CD14-positive monocyte (primary cell): ENCODE data around the gene FHIT. TPM values are rescaled to one million over a fixed set of nuclear protein-coding genes. Genes with fewer than 3 reads are reported as not detected.
A peak's percentile ranks its signal among the peaks of the same experiment; 100 is the strongest.

Source experiments
- DNase-seq, 3 donors: peaks; one replicate each; pipeline ENCODE4 v3.0.0-alpha.2; 2011 to 2022
- H2AFZ ChIP-seq: 2 replicates; pipeline ENCODE4 v1.6.0; 2012; ENCODE audit warnings: mild to moderate bottlenecking, low read depth, low read length, inconsistent platforms; ENCODE audit not compliant: insufficient read depth, poor library complexity, severe bottlenecking
- H3K27ac ChIP-seq, 2 donors: 1 replicate in 1 of 2; 2 replicates in 1 of 2; pipeline ENCODE4 v1.5.1; 2012 to 2013; ENCODE audit warnings: low read length in 2 of 2, control low read depth in 1 of 2, inconsistent platforms in 1 of 2, low read depth in 1 of 2, mild to moderate bottlenecking in 1 of 2
- H3K27me3 ChIP-seq, 2 donors: one replicate each; pipeline versions ENCODE4 v1.6.0 to v1.6.1; 2011 to 2013; ENCODE audit warnings: low read length in 2 of 2; ENCODE audit not compliant: control insufficient read depth in 2 of 2, insufficient read depth in 2 of 2
- H3K36me3 ChIP-seq, 2 donors: replicated peaks in 1 of 2; 1 replicate in 1 of 2; 2 replicates in 1 of 2; pipeline versions ENCODE4 v1.5.1 to v1.6.1; 2012 to 2013; ENCODE audit warnings: low read length in 2 of 2, control low read depth in 1 of 2, inconsistent platforms in 1 of 2, mild to moderate bottlenecking in 1 of 2; ENCODE audit not compliant: insufficient read depth in 2 of 2, control insufficient read depth in 1 of 2
- H3K4me1 ChIP-seq, 2 donors: 1 replicate in 1 of 2; 2 replicates in 1 of 2; pipeline versions ENCODE4 v1.5.1 to v1.6.1; 2012 to 2013; ENCODE audit warnings: low read length in 2 of 2, control low read depth in 1 of 2, inconsistent platforms in 1 of 2, mild to moderate bottlenecking in 1 of 2, moderate library complexity in 1 of 2; ENCODE audit not compliant: insufficient read depth in 2 of 2, control insufficient read depth in 1 of 2
- H3K4me2 ChIP-seq: replicated peaks from 2 replicates; pipeline ENCODE3; 2012; ENCODE audit warnings: low read length, moderate library complexity, mild to moderate bottlenecking; ENCODE audit not compliant: poor library complexity, severe bottlenecking; ENCODE audit errors: extremely low read depth
- H3K4me3 ChIP-seq, 3 experiments: fragments of 200-600 bp in 1 of 3; sonication (generic) in 1 of 3; replicated peaks in 1 of 3; 1 replicate in 2 of 3; 2 replicates in 1 of 3; pipeline ENCODE4 v1.5.1; 2011 to 2013; ENCODE audit warnings: low read length in 3 of 3, mild to moderate bottlenecking in 3 of 3, control low read depth in 2 of 3, low read depth in 2 of 3, inconsistent platforms in 1 of 3, moderate library complexity in 1 of 3
- H3K79me2 ChIP-seq: 2 replicates; pipeline ENCODE4 v1.6.0; 2012; ENCODE audit warnings: mild to moderate bottlenecking, control low read depth, inconsistent platforms, low read length, moderate library complexity; ENCODE audit not compliant: insufficient read depth
- H3K9ac ChIP-seq: 2 replicates; pipeline ENCODE4 v1.6.0; 2017; ENCODE audit warnings: low read length, mild to moderate bottlenecking; ENCODE audit not compliant: insufficient read depth, poor library complexity, severe bottlenecking
- H3K9me3 ChIP-seq, 2 donors: replicated peaks in 1 of 2; 1 replicate in 1 of 2; 2 replicates in 1 of 2; pipeline versions ENCODE4 v1.5.1 to v1.6.1; 2012 to 2013; ENCODE audit warnings: low read length in 2 of 2, control low read depth in 1 of 2; ENCODE audit not compliant: control insufficient read depth in 1 of 2, insufficient read depth in 1 of 2
- H4K20me1 ChIP-seq: 2 replicates; pipeline ENCODE4 v1.6.0; 2012; ENCODE audit warnings: mild to moderate bottlenecking, low read length, control low read depth, moderate library complexity; ENCODE audit not compliant: insufficient read depth
- H3K27ac Mint-ChIP-seq, 7 donors: one replicate each; pipeline ENCODE4 v1.8.0; 2020; ENCODE audit warnings: mild to moderate bottlenecking in 7 of 7, mixed read lengths in 7 of 7, moderate library complexity in 6 of 7, inconsistent platforms in 2 of 7
- H3K27me3 Mint-ChIP-seq, 3 donors: one replicate each; pipeline ENCODE4 v1.8.0; 2021 to 2022; ENCODE audit warnings: low read depth in 3 of 3, mild to moderate bottlenecking in 3 of 3, mixed read lengths in 3 of 3, moderate library complexity in 3 of 3, inconsistent platforms in 1 of 3
- H3K36me3 Mint-ChIP-seq, 2 donors: one replicate each; pipeline ENCODE4 v1.8.0; 2020; ENCODE audit warnings: mixed read lengths in 2 of 2, inconsistent platforms in 1 of 2, mild to moderate bottlenecking in 1 of 2
- H3K4me1 Mint-ChIP-seq: one replicate; pipeline ENCODE4 v1.8.0; 2020; ENCODE audit warnings: mild to moderate bottlenecking, mixed read lengths
- H3K4me3 Mint-ChIP-seq, 2 donors: one replicate each; pipeline ENCODE4 v1.8.0; 2020; ENCODE audit warnings: mild to moderate bottlenecking in 2 of 2, mixed read lengths in 2 of 2, moderate library complexity in 1 of 2
- H3K9me3 Mint-ChIP-seq, 7 donors: one replicate each; pipeline ENCODE4 v1.8.0; 2020 to 2022; ENCODE audit warnings: mixed read lengths in 7 of 7, mild to moderate bottlenecking in 6 of 7, moderate library complexity in 6 of 7, inconsistent platforms in 2 of 7
- WGBS: methylation state at CpG from one replicate; pipeline ENCODE4 v1.1.5; 2013; ENCODE audit warnings: missing lambda C conversion rate; ENCODE audit not compliant: insufficient coverage; 5-methylcytosine and 5-hydroxymethylcytosine counted together
- intact Hi-C, 2 donors: fragments of 100-400 bp; cut with micrococcal nuclease; formaldehyde crosslinking; loops; one replicate each; pipeline versions ENCODE4 v1.15.0 to v1.15.1; 2023
- polyA plus RNA-seq, 3 donors: library from polyadenylated mRNA; depleted of rRNA in 1 of 3; unstranded in 2 of 3; stranded (reverse) in 1 of 3; fragments of 300-500 nt in 2 of 3; fragments of >200 nt in 1 of 3; fragmentation: Illumina TruSeq in 2 of 3; gene quantifications; 1 replicate in 2 of 3; 2 replicates in 1 of 3; pipeline ENCODE4 v1.2.3, GENCODE V29; 2012 to 2021
- TF ChIP-seq, protein P1 (sequence below): fragments of 200-600 bp; IDR thresholded peaks from one replicate; pipeline ENCODE4 v1.8.0; 2022; ENCODE audit warnings: antibody characterized with exemption, mild to moderate bottlenecking

FHIT gene
- polyA plus RNA-seq, 3 donors = 1.7 to 3.4 (median 3.2) TPM

DNA sequence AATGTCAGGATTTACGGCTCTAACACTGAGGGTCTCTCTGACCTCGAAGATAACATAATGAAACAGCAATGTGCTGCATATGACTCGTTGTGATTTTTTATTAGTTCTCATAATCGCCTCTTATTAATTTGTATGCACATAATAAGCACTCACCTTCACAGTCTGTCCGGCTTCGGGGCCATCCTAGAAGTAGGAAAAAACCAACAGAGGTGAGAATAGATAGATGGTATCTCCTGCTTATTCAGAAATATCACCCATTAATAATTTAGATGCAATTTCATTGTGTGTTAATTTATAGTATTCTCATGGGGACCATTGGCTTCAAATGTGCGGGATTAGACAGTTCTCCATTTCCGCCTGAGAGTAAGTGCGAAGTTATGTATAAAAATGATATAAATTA, 1240.0 kb downstream of the FHIT start:
- H3K27ac Mint-ChIP-seq = no peak overlapping the region
- H3K9ac ChIP-seq = no peak overlapping the region
- H2AFZ ChIP-seq = peak overlapping the region; percentile 60
- no peaks in the 10 kb centered on the region for H3K36me3 ChIP-seq
- no peaks in the 10 kb centered on the region for H3K36me3 Mint-ChIP-seq
- no peak overlapping the region for H3K27ac ChIP-seq
- peak overlapping the region; percentile 62 for H3K4me2 ChIP-seq
- H3K79me2 ChIP-seq = no peaks in the 10 kb centered on the region
- H3K9me3 ChIP-seq = no peaks in the 10 kb centered on the region
- H3K4me3 Mint-ChIP-seq = peak overlapping the region in 1 of 2 donors; percentile 46
- DNase-seq = no peak
- intact Hi-C loops = no loop called here
- WGBS = no CpG with 5 or more reads among the region's 9 CpGs
- peaks cover 8 to 11% of the 10 kb centered on the region in 2 donors for H3K4me1 ChIP-seq
- H3K27me3 ChIP-seq = no peaks in the 10 kb centered on the region
- peaks cover 16% of the 10 kb centered on the region for H3K4me1 Mint-ChIP-seq
- H3K27me3 Mint-ChIP-seq = no peaks in the 10 kb centered on the region
- peak overlapping the region in 1 of 3 experiments; percentile 53 for H3K4me3 ChIP-seq
- no peaks in the 10 kb centered on the region for H3K9me3 Mint-ChIP-seq
- TF ChIP-seq, protein P1, sequence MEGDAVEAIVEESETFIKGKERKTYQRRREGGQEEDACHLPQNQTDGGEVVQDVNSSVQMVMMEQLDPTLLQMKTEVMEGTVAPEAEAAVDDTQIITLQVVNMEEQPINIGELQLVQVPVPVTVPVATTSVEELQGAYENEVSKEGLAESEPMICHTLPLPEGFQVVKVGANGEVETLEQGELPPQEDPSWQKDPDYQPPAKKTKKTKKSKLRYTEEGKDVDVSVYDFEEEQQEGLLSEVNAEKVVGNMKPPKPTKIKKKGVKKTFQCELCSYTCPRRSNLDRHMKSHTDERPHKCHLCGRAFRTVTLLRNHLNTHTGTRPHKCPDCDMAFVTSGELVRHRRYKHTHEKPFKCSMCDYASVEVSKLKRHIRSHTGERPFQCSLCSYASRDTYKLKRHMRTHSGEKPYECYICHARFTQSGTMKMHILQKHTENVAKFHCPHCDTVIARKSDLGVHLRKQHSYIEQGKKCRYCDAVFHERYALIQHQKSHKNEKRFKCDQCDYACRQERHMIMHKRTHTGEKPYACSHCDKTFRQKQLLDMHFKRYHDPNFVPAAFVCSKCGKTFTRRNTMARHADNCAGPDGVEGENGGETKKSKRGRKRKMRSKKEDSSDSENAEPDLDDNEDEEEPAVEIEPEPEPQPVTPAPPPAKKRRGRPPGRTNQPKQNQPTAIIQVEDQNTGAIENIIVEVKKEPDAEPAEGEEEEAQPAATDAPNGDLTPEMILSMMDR = no peak
- no peaks in the 10 kb centered on the region for H4K20me1 ChIP-seq

DNA sequence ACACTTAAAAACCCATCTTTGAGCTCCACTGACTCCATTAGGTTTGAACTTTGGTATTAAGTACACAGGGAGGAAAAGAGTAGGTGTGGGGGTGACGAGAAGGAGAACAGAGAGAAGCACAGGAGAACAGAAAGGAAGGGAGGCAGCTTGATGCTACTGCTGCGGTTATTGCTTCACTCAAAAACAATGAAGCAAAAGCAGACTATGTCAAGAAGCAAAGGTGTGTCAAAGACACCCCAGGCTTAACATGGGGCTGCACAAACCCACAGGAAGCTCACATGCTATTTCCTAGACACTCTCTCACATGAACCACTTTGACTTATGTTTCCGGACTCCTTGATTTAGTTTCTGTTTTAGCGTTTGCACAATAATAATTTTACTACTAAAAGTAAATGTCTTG, 1240.5 kb downstream of the FHIT start:
- H3K27ac Mint-ChIP-seq = peak overlapping the region in 1 of 7 donors; percentile 61
- intact Hi-C loops = no loop called here
- peak overlapping the region; percentile 40 to 46 for H3K4me3 Mint-ChIP-seq
- Histone ChIP-seq H4K20me1 (no peaks in the 10 kb centered on the region), H3K79me2 (no peaks in the 10 kb centered on the region), H3K4me2 (peak overlapping the region; percentile 62), H3K27ac (no peak overlapping the region), H3K9me3 (no peaks in the 10 kb centered on the region), H3K9ac (no peak overlapping the region), H3K4me3 (peak overlapping the region in 2 of 3 experiments; percentile 32 to 53), H2AFZ (peak overlapping the region; percentile 60), H3K36me3 (no peaks in the 10 kb centered on the region), H3K4me1 (peaks cover 8 to 11% of the 10 kb centered on the region in 2 donors), H3K27me3 (no peaks in the 10 kb centered on the region)
- peaks cover 16% of the 10 kb centered on the region for H3K4me1 Mint-ChIP-seq
- peak in 1 of 3 donors; percentile 3 for DNase-seq
- no peaks in the 10 kb centered on the region for H3K27me3 Mint-ChIP-seq
- WGBS = 0% methylated on average over 1 of the region's 4 CpGs
- TF ChIP-seq, protein P1 = no peak
- H3K9me3 Mint-ChIP-seq = no peaks in the 10 kb centered on the region
- H3K36me3 Mint-ChIP-seq = no peaks in the 10 kb centered on the region
